NCI-H128 (cell line): ENCODE data around the gene PHOSPHO1.

Experiments
- DNase-seq: peaks from one replicate; lab custom pipeline; 2025; ENCODE audit not compliant: unreplicated experiment; lab: John Stamatoyannopoulos, UW

Gene PHOSPHO1

GRCh38 chr17:49219987-49220386, 10.6 kb downstream of the PHOSPHO1 start:
- DNase-seq: no peak

- DNase-seq: no peak
These were observed 11.4 kb downstream of the PHOSPHO1 start for GRCh38 chr17:49218941-49219913.

- no peak for DNase-seq
These were observed 12.8 kb downstream of the PHOSPHO1 start for GRCh38 chr17:49217651-49218413.

GRCh38 chr17:49216953-49217650, 13.5 kb downstream of the PHOSPHO1 start:
- no peak for DNase-seq

- DNase-seq: no peak
These were observed 14.1 kb downstream of the PHOSPHO1 start for GRCh38 chr17:49216482-49216881.

GRCh38 chr17:49214676-49215360, 15.8 kb downstream of the PHOSPHO1 start:
- DNase-seq: no peak

GRCh38 chr17:49213847-49214246, 16.7 kb downstream of the PHOSPHO1 start:
- no peak for DNase-seq

- DNase-seq: no peak
These were observed 17.2 kb downstream of the PHOSPHO1 start for GRCh38 chr17:49213399-49213798.

GRCh38 chr17:49210158-49211029, 20.2 kb downstream of the PHOSPHO1 start, which contains the start of the genes ABI3 and GNGT2:
ABI3 (plus strand) TSS chr17:49210707; CDS start chr17:49210725, 18 bp downstream.
GNGT2 (minus strand) TSS chr17:49210574; CDS start chr17:49207422, 3,152 bp downstream.
- DNase-seq: no peak

GRCh38 chr17:49209061-49209571, 21.5 kb downstream of the PHOSPHO1 start:
- no peak for DNase-seq

- no peak for DNase-seq
These were observed 26.1 kb downstream of the PHOSPHO1 start for GRCh38 chr17:49204516-49204915.

- no peak for DNase-seq
These were observed 26.8 kb downstream of the PHOSPHO1 start for GRCh38 chr17:49203796-49204195.

- no peak for DNase-seq
These were observed 29.1 kb downstream of the PHOSPHO1 start for GRCh38 chr17:49201481-49201927.

GRCh38 chr17:49200423-49201083, 30.0 kb downstream of the PHOSPHO1 start:
- DNase-seq: no peak

GRCh38 chr17:49198211-49198610, 32.4 kb downstream of the PHOSPHO1 start:
- no peak for DNase-seq

- no peak for DNase-seq
These were observed 33.1 kb downstream of the PHOSPHO1 start for GRCh38 chr17:49197346-49197998.

- no peak for DNase-seq
These were observed 34.1 kb downstream of the PHOSPHO1 start for GRCh38 chr17:49196520-49196919.

- no peak for DNase-seq
These were observed 34.8 kb downstream of the PHOSPHO1 start for GRCh38 chr17:49195751-49196150.
